Ectodermal cell (in vitro differentiated cells): ENCODE measurements around the gene AUTS2.

ENCODE experiments used
- H3K27ac ChIP-seq: 2 replicates; pipeline ENCODE4 v1.7.0; 2013; ENCODE audit warnings: mild to moderate bottlenecking, low read depth, low read length; ENCODE audit not compliant: insufficient read depth, poor library complexity, severe bottlenecking
- H3K27me3 ChIP-seq: 2 replicates; pipeline ENCODE4 v1.7.0; 2013; ENCODE audit warnings: mild to moderate bottlenecking, low read length; ENCODE audit not compliant: insufficient read depth, control insufficient read depth, poor library complexity, severe bottlenecking
- H3K36me3 ChIP-seq: one replicate; pipeline ENCODE4 v1.7.0; 2013; ENCODE audit warnings: low read length; ENCODE audit not compliant: control insufficient read depth, insufficient read depth
- H3K4me1 ChIP-seq: one replicate; pipeline ENCODE4 v1.7.0; 2013; ENCODE audit warnings: low read length; ENCODE audit not compliant: control insufficient read depth, insufficient read depth
- H3K4me3 ChIP-seq: 2 replicates; pipeline ENCODE4 v1.7.0; 2013; ENCODE audit warnings: low read depth, low read length, control low read depth; ENCODE audit not compliant: insufficient read depth
- H3K9me3 ChIP-seq: 2 replicates; pipeline ENCODE4 v1.7.0; 2013; ENCODE audit warnings: mild to moderate bottlenecking, low read length, moderate library complexity; ENCODE audit not compliant: control insufficient read depth
- WGBS, 2 experiments: methylation state at CpG; one replicate each; pipeline ENCODE4 v1.1.7; 2013; ENCODE audit warnings: missing lambda C conversion rate in 2 of 2; 5-methylcytosine and 5-hydroxymethylcytosine counted together

AUTS2 gene

GRCh38 chr7:70188901-70189650 is 590.8 kb downstream of the AUTS2 start:
- H3K36me3 ChIP-seq = no peaks in the 10 kb centered on the region
- H3K4me1 ChIP-seq = no peaks in the 10 kb centered on the region
- no peak overlapping the region for H3K4me3 ChIP-seq
- no peak overlapping the region for H3K27ac ChIP-seq
- H3K27me3 ChIP-seq = no peaks in the 10 kb centered on the region
- H3K9me3 ChIP-seq = no peaks in the 10 kb centered on the region
- 96% methylated on average over 4 of the region's 4 CpGs for WGBS, 2 experiments

GRCh38 chr7:70189776-70190175 is 591.5 kb downstream of the AUTS2 start:
- Histone ChIP-seq H3K27me3 (no peaks in the 10 kb centered on the region), H3K4me1 (no peaks in the 10 kb centered on the region), H3K27ac (no peak overlapping the region), H3K36me3 (no peaks in the 10 kb centered on the region), H3K4me3 (no peak overlapping the region), H3K9me3 (no peaks in the 10 kb centered on the region)
- 95 to 97% methylated on average over 4 of the region's 4 CpGs for WGBS, 2 experiments

GRCh38 chr7:70190281-70190680 is 592.0 kb downstream of the AUTS2 start:
- H3K27ac ChIP-seq = no peak overlapping the region
- 93 to 98% methylated on average over 4 of the region's 4 CpGs for WGBS, 2 experiments
- no peaks in the 10 kb centered on the region for H3K4me1 ChIP-seq
- no peaks in the 10 kb centered on the region for H3K36me3 ChIP-seq
- no peaks in the 10 kb centered on the region for H3K27me3 ChIP-seq
- H3K9me3 ChIP-seq = no peaks in the 10 kb centered on the region
- no peak overlapping the region for H3K4me3 ChIP-seq

- H3K4me1 ChIP-seq = no peaks in the 10 kb centered on the region
- no peaks in the 10 kb centered on the region for H3K27me3 ChIP-seq
- no peaks in the 10 kb centered on the region for H3K9me3 ChIP-seq
- no peak overlapping the region for H3K4me3 ChIP-seq
- H3K27ac ChIP-seq = no peak overlapping the region
- no peaks in the 10 kb centered on the region for H3K36me3 ChIP-seq
- 86 to 96% methylated on average over 3 to 4 of the region's 4 CpGs for WGBS, 2 experiments
Measured at GRCh38 chr7:70193514-70193913, 595.2 kb downstream of the AUTS2 start.

GRCh38 chr7:70208236-70209063 is 610.2 kb downstream of the AUTS2 start:
- no peaks in the 10 kb centered on the region for H3K27me3 ChIP-seq
- no peaks in the 10 kb centered on the region for H3K9me3 ChIP-seq
- H3K36me3 ChIP-seq = no peaks in the 10 kb centered on the region
- H3K4me3 ChIP-seq = no peak overlapping the region
- H3K27ac ChIP-seq = no peak overlapping the region
- H3K4me1 ChIP-seq = peaks cover 8% of the 10 kb centered on the region
- WGBS, 2 experiments = 91 to 94% methylated on average over 5 of the region's 5 CpGs

GRCh38 chr7:70210200-70210935 is 612.1 kb downstream of the AUTS2 start:
- no peak overlapping the region for H3K27ac ChIP-seq
- H3K36me3 ChIP-seq = no peaks in the 10 kb centered on the region
- no peak overlapping the region for H3K4me3 ChIP-seq
- peaks cover 8% of the 10 kb centered on the region for H3K4me1 ChIP-seq
- 94 to 95% methylated on average over 5 of the region's 5 CpGs for WGBS, 2 experiments
- H3K27me3 ChIP-seq = no peaks in the 10 kb centered on the region
- no peaks in the 10 kb centered on the region for H3K9me3 ChIP-seq

GRCh38 chr7:70210936-70211310 is 612.6 kb downstream of the AUTS2 start:
- Histone ChIP-seq H3K4me1 (peaks cover 8% of the 10 kb centered on the region), H3K4me3 (no peak overlapping the region), H3K27ac (no peak overlapping the region), H3K36me3 (no peaks in the 10 kb centered on the region), H3K9me3 (no peaks in the 10 kb centered on the region), H3K27me3 (no peaks in the 10 kb centered on the region)
- WGBS, 2 experiments = 93 to 96% methylated on average over 6 of the region's 6 CpGs

GRCh38 chr7:70212281-70212680 is 614.0 kb downstream of the AUTS2 start:
- H3K27ac ChIP-seq = no peak overlapping the region

GRCh38 chr7:70214071-70214470 is 615.8 kb downstream of the AUTS2 start:
- Histone ChIP-seq H3K36me3 (no peaks in the 10 kb centered on the region), H3K4me3 (no peak overlapping the region), H3K9me3 (no peaks in the 10 kb centered on the region), H3K27ac (no peak overlapping the region), H3K4me1 (peaks cover 8% of the 10 kb centered on the region), H3K27me3 (no peaks in the 10 kb centered on the region)

More at GRCh38 chr7:70212281-70212680, 614.0 kb downstream of the AUTS2 start:
- Histone ChIP-seq H3K27me3 (no peaks in the 10 kb centered on the region), H3K4me1 (peaks cover 8% of the 10 kb centered on the region), H3K36me3 (no peaks in the 10 kb centered on the region), H3K9me3 (no peaks in the 10 kb centered on the region), H3K4me3 (no peak overlapping the region)
- WGBS, 2 experiments = 84 to 89% methylated on average over 5 to 6 of the region's 6 CpGs

GRCh38 chr7:70215491-70215890 is 617.2 kb downstream of the AUTS2 start:
- Histone ChIP-seq H3K4me3 (no peak overlapping the region), H3K9me3 (no peaks in the 10 kb centered on the region), H3K27ac (no peak overlapping the region), H3K36me3 (no peaks in the 10 kb centered on the region), H3K27me3 (no peaks in the 10 kb centered on the region), H3K4me1 (no peaks in the 10 kb centered on the region)
- WGBS, 2 experiments = 93 to 98% methylated on average over 1 of the region's 1 CpG
